ENCODE results near the gene MRPS14. TPM values are rescaled to one million over a fixed set of nuclear protein-coding genes. Genes with fewer than 3 reads are reported as not detected.

Gene MRPS14
- total and polyA plus RNA-seq, 7 experiments from 2014 or later, result 12.4 to 67.6 (median 35.6) TPM

Other genes with a start within 250 kb of the MRPS14 start
- gene CACYBP, start 23.5 kb downstream of the MRPS14 start, total RNA-seq, result 100 to 1,000 TPM in 2 of 5 experiments, 10 to 100 TPM in 3; 70.8 to 190 (median 96.2) TPM
- gene CACYBP, start 23.5 kb downstream of the MRPS14 start, polyA plus RNA-seq, result 100 to 1,000 TPM; 164 to 192 TPM
- gene TNN, start 44.4 kb upstream of the MRPS14 start, total RNA-seq, result not detected
- not detected for gene TNN, start 44.4 kb upstream of the MRPS14 start, polyA plus RNA-seq
- gene KIAA0040, start 169.4 kb upstream of the MRPS14 start, total RNA-seq, result 10 to 100 TPM; 21.7 to 88.1 (median 27.0) TPM
- gene KIAA0040, start 169.4 kb upstream of the MRPS14 start, polyA plus RNA-seq, result 10 to 100 TPM; 31.7 to 33.0 TPM